ENCODE results near the gene TPCN2.

GRCh38 chr11:69171476-69172240 is 122.9 kb downstream of the TPCN2 start:
- TF ChIP-seq POLR2A (IDR thresholded peaks at IDR 0.05), result no peak
- TF ChIP-seq, protein P1, sequence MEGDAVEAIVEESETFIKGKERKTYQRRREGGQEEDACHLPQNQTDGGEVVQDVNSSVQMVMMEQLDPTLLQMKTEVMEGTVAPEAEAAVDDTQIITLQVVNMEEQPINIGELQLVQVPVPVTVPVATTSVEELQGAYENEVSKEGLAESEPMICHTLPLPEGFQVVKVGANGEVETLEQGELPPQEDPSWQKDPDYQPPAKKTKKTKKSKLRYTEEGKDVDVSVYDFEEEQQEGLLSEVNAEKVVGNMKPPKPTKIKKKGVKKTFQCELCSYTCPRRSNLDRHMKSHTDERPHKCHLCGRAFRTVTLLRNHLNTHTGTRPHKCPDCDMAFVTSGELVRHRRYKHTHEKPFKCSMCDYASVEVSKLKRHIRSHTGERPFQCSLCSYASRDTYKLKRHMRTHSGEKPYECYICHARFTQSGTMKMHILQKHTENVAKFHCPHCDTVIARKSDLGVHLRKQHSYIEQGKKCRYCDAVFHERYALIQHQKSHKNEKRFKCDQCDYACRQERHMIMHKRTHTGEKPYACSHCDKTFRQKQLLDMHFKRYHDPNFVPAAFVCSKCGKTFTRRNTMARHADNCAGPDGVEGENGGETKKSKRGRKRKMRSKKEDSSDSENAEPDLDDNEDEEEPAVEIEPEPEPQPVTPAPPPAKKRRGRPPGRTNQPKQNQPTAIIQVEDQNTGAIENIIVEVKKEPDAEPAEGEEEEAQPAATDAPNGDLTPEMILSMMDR (IDR thresholded peaks at IDR 0.05), result no peak
